GM12878 (cell line): ENCODE measurements around the gene PLK1. TPM values are rescaled to one million over a fixed set of nuclear protein-coding genes. Genes with fewer than 3 reads are reported as not detected.

Experiments used
- CUX1 ChIP-seq: IDR thresholded peaks from 2 replicates; pipeline ENCODE4 v1.6.1; 2012; ENCODE audit warnings: improper control_type of control experiment, low read depth, low read length; ENCODE audit not compliant: insufficient replicate concordance
- E2F8 ChIP-seq: fragments of 450-650 bp; IDR thresholded peaks from 2 replicates; pipeline ENCODE4 v1.6.1; 2018; ENCODE audit warnings: mild to moderate bottlenecking, low read depth, moderate library complexity; ENCODE audit not compliant: partially characterized antibody
- HDGF ChIP-seq: fragments of 450-650 bp; IDR thresholded peaks from 2 replicates; pipeline ENCODE4 v1.6.1; 2016; ENCODE audit warnings: antibody characterized with exemption
- MAX ChIP-seq: IDR thresholded peaks from 2 replicates; pipeline ENCODE4 v1.6.1; 2012; ENCODE audit warnings: low read depth, low read length, improper control_type of control experiment
- MYB ChIP-seq: fragments of 150-350 bp; IDR thresholded peaks from 2 replicates; pipeline ENCODE4 v1.6.1; 2014; ENCODE audit warnings: mild to moderate bottlenecking, low read depth, low read length, borderline replicate concordance
- NFYB ChIP-seq: IDR thresholded peaks from 2 replicates; pipeline ENCODE4 v1.6.1; 2011; ENCODE audit warnings: low read depth, mild to moderate bottlenecking, low read length, improper control_type of control experiment, moderate library complexity; ENCODE audit not compliant: insufficient read depth
- NKRF ChIP-seq: fragments of 450-650 bp; conservative IDR thresholded peaks from 2 replicates; pipeline ENCODE4 v1.6.1; 2017; ENCODE audit warnings: mild to moderate bottlenecking, moderate library complexity
- POLR2A ChIP-seq: IDR thresholded peaks from 2 replicates; pipeline ENCODE4 v1.6.1; 2011; ENCODE audit warnings: low read depth, mild to moderate bottlenecking, low read length
- RUNX3 ChIP-seq: IDR thresholded peaks from 2 replicates; pipeline ENCODE4 v1.6.1; 2012; ENCODE audit warnings: low read length, inconsistent platforms
- SIX5 ChIP-seq: IDR thresholded peaks from 2 replicates; pipeline ENCODE4 v1.6.1; 2011; ENCODE audit warnings: mild to moderate bottlenecking, low read depth, low read length, moderate library complexity; ENCODE audit not compliant: severe bottlenecking
- TCF7 ChIP-seq: IDR thresholded peaks from 2 replicates; pipeline ENCODE4 v1.6.1; 2014; ENCODE audit warnings: antibody characterized with exemption, borderline replicate concordance
- ZBTB11 ChIP-seq: fragments of 450-650 bp; formaldehyde crosslinking; IDR thresholded peaks from 2 replicates; pipeline ENCODE4 v1.5.0; 2022; ENCODE audit warnings: mild to moderate bottlenecking, missing genetic modification characterization
- ZNF217 ChIP-seq: fragments of 450-650 bp; IDR thresholded peaks from 2 replicates; pipeline ENCODE4 v1.6.1; 2017; ENCODE audit warnings: antibody characterized with exemption, mild to moderate bottlenecking
- polyA plus RNA-seq, 11 experiments: library from polyadenylated mRNA; depleted of rRNA in 4 of 11; unstranded in 6 of 11; stranded (reverse) in 5 of 11; fragments of >200 nt; fragmentation: Nextera tagmentation in 4 of 11; fragmentation: Illumina TruSeq in 1 of 11; extraction: Ambion mirVana in 4 of 11; extraction: Trizol in 1 of 11; gene quantifications; 1 replicate in 1 of 11; 2 replicates in 10 of 11; pipeline versions ENCODE4 v1.2.1 to v1.2.3, GENCODE V29; 2011 to 2016; ENCODE audit warnings: inconsistent platforms in 2 of 11, missing spikeins in 2 of 11, low read depth in 1 of 11
- total RNA-seq, 4 experiments: library from RNA; depleted of rRNA in 3 of 4; stranded (reverse); fragments of >200 nt in 3 of 4; fragmentation: Illumina TruSeq in 1 of 4; extraction: Trizol in 1 of 4; gene quantifications; 2 replicates each; pipeline versions ENCODE4 v1.2.1 to v1.2.3, GENCODE V29; 2013 to 2021

PLK1 gene
- total and polyA plus RNA-seq, 10 of the 15 experiments (the other 5 are each of a cell fraction or from before 2014, with no cell fraction given), result 11.3 to 191 (median 84.5) TPM

GRCh38 chr16:23678430-23679273 lies at the start of gene PLK1 (continued):
- TF ChIP-seq CUX1 (no peak), MYB (no peak), NKRF (peak; percentile 99), ZBTB11 (no peak), RUNX3 (peak; percentile 51), NFYB (peak; percentile 72; the same call in 1 of the 2 replicates), TCF7 (no peak), MAX (peak; percentile 51; the same call in 1 of the 2 replicates), ZNF217 (no peak), HDGF (no peak), E2F8 (peak; percentile 39), POLR2A (peak; percentile 84), SIX5 (no peak)
